ENCODE data around the gene SIK2.
A peak's percentile ranks its signal among the peaks of the same experiment; 100 is the strongest.
"Not testable (repeated sequence)": the region's sequence is repeated elsewhere in the genome, so short reads cannot be mapped to it uniquely, and the experiment has no call there.

SIK2 gene

DNA sequence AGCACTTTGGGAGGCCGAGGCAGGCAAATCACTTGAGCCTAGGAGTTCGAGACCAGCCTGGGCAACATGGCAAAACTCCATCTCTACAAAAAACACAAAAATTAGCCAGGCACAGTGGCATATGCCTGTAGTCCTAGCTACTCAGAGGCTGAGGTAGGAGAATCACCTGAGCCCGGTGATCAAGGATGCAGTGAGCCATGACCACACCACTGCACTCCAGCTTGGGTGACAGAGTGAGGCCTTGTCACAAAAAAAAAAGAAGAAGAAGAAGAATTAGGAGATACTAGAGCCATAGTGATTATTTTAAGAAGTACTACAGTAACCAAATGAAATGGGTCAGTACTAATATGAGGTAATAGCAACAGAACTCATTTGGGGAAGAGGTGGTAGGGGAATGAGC is 56.2 kb downstream of the SIK2 start:
- DNase-seq (ENCODE audit: low read depth) = not testable (repeated sequence)

- no peak for DNase-seq (ENCODE audit: low read depth)
Measured at GRCh38 chr11:111659201-111660115, 57.2 kb downstream of the SIK2 start.

GRCh38 chr11:111660822-111661221 is 58.6 kb downstream of the SIK2 start:
- DNase-seq (ENCODE audit: low read depth) = no peak

DNA sequence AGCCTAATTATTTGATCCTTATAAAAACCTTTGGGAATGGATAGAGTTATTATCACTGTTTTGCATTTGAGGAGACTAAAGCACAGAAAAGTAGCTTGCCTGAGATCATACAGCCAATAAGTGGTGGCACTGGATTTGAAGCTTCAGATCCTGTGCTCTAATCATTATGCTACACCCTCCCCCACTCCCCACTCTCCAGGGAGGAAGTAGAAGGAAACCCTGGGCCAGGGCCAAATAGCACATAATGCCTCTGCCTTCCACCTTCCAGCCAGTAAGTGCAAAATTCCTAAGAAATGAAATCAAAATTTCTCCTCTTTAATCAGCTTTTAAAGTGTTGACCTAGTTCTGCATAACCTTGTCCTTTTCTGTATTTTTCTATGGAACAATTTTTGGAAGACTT is 61.6 kb downstream of the SIK2 start:
- DNase-seq (ENCODE audit: low read depth) = no peak

- no peak for DNase-seq (ENCODE audit: low read depth)
Measured at GRCh38 chr11:111665777-111666176, 63.5 kb downstream of the SIK2 start.

DNA sequence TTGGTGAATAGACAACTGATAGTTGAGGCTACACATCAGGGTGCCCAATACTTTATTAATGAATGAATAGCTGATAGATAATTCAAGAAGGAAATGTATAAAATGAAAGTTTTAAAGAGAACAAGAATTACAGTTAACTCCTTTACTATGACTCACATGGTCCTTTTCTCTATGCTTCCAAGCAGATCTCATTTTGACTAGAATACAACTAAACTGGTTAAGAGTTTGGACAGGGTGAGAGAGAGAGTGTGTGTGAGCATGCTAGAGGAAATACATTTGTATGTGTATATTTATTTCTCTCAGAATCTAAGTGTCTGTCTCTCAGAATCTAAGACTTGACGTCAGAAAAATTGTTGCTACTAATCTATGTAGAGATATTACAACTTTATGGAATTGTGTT is 66.7 kb downstream of the SIK2 start:
- no peak for DNase-seq (ENCODE audit: low read depth)

- no peak for DNase-seq (ENCODE audit: low read depth)
Measured at GRCh38 chr11:111671383-111671782, 69.1 kb downstream of the SIK2 start.

DNA sequence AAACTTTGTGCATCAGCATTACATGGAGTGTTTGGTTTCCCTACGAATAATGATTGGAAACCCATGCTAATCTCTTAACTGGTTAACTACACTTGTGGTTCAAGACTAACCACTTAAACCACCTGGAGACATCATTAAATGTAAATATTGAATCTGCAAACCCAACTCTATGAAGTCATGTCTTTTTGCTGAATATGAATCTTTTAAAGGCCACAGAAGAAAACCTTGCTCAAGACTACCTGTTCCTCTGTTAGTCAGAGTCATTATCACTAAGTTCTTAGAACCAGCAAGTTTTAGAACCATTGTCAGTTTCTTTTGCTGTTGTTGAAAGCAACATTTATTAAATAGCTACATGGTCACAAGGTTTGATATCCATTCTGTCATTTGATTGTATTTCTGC is 70.7 kb downstream of the SIK2 start:
- no peak for DNase-seq (ENCODE audit: low read depth)

GRCh38 chr11:111674941-111675340 is 72.7 kb downstream of the SIK2 start:
- no peak for DNase-seq (ENCODE audit: low read depth)

DNA sequence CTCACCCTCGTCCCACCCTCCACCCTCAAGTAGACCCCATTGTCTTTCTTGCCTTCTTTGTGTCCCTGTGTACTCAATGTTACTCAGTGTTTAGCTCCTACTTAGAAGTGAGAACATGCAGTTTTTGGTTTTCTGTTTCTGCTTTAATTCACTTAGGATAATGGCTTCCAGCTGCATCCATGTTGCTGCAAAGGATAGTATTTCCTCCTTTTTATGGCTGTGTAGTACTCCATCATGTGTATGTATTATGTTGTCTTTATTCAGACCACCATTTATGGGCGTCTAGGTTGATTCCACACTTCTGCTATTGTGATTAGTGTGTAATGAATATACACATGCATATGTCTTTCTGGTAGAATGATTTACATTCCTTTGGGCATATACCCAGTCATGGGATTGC is 73.6 kb downstream of the SIK2 start:
- no peak for DNase-seq (ENCODE audit: low read depth)

- DNase-seq (ENCODE audit: low read depth) = no peak
Measured at GRCh38 chr11:111676878-111677585, 74.8 kb downstream of the SIK2 start.

DNA sequence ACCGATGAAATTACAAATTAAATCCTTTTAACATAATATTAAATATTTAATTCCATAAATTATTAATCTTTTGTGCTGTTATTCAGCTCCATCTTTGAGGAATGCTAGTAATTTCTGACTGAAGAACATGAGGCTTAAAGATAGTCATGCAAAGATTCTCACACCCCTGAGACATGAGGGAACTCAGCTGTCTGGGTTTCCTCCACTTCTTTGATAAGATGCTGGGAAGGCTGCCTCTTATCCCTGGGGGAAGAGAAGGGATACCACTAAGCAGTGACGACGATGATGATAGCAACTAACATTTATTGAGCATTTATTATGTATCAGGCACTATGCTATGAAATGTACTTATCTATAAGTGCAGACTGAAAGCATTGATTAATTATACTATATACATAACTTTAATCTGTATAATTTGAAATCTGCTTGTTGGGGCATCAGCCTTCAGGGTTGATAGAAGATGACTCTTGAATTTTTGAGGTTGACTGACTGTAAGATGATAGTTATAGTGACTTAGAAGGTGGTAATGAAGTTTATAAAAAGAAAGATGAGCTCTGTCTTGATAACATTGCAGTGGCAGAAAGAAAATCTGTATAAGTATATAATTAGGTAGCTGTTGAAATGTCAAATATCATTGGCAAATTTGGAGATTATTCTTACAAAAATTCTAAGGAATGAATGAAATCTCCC is 78.4 kb downstream of the SIK2 start:
- no peak for DNase-seq (ENCODE audit: low read depth)

- no peak for DNase-seq (ENCODE audit: low read depth)
Measured at GRCh38 chr11:111683806-111684205, 81.6 kb downstream of the SIK2 start.

DNA sequence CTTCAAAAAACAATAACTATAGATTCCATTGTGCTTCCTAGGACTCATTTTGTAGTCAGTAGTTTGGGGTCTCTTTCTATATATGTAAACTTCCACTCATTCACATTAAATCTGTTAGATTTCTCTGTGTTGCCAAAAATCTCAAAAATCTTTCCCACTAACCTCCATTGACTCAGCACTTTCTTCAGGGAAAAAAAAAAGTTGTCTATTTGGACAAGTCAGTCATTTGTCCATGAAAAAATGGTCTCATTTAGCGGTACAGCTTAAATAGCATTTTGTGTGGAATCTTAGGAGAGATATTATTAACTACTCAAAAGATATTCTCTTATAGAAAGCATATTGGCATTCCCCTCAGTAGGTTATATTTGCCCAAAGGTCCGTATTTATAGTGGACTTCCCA is 82.0 kb downstream of the SIK2 start:
- DNase-seq (ENCODE audit: low read depth) = no peak

DNA sequence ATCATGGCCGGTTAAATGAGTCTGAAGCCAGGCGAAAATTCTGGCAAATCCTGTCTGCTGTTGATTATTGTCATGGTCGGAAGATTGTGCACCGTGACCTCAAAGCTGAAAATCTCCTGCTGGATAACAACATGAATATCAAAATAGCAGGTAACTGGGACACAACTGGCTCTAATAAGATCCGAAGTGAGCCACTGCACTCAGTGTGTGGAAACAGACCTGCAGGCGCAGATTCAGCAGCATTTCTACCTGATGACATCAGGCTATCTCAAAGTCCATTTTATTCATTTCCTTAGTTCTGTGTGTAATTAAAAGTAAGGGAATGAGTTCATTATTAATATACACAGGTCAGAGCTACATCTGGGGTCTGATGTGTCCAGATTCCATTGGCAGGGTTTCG is 85.8 kb downstream of the SIK2 start:
- no peak for DNase-seq (ENCODE audit: low read depth)

DNA sequence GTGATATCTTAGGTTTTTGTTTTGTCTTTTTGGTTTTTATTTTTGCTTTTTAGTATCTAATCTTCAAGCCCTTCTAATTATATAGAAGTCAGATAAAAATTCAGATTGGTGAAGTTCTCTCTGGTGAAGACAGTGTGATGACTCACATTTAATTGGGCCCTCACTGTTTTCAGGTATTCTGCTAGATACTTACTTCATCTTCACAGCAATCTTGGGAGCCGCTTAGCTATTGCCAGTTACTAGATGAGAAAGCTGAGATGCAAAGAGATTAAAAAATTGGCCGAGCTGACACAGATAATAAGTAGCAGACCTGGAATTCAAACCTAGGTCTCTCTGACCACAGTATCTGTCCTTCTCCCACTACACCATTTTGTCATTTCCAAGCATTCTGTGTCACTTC is 88.9 kb downstream of the SIK2 start:
- DNase-seq (ENCODE audit: low read depth) = no peak

DNA sequence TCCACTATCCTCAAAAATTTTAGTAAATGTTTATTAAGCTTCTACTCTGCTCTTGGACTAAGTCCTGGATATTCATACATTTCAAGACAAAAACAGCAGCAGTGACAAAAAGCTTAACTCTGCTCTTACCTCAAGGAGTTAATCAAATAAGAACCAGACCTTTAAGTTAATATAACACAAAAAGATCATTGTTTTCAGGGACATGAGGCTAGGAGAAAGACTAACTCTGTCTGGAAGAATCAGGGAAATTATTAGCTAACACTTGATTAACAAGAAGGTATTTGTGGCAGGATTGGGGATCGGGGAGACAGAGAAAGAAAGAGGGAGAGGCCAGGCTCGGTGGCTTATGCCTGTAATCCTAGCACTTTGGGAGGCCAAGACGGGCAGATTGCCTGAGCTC is 89.5 kb downstream of the SIK2 start:
- DNase-seq (ENCODE audit: low read depth) = no peak

- no peak for DNase-seq (ENCODE audit: low read depth)
Measured at GRCh38 chr11:111693224-111693937, 91.1 kb downstream of the SIK2 start.

- peak; percentile 31 for DNase-seq (ENCODE audit: low read depth)
Measured at GRCh38 chr11:111694851-111695250, 92.6 kb downstream of the SIK2 start.

- DNase-seq (ENCODE audit: low read depth) = no peak
Measured at GRCh38 chr11:111696556-111696955, 94.3 kb downstream of the SIK2 start.

DNA sequence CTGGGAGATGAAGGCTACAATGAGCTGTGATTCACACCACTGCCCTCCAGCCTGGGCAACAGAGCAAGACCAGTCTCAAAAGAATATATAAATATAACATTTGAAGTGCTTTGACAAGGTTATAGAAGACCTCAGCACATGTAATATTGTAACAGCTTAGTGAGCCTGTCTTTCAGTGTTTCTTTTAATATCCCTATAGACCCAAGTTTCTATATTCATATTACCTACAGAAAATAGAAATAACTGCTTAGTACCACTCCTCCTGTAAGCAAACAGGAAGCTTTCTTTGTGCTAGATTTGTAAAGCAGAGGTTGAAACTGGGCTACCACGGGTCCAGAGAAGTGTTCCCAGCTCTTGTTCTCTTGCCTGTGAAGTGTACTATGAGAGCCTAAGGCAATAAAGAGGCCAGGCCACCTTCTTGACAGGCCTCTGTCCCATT is 95.7 kb downstream of the SIK2 start:
- DNase-seq (ENCODE audit: low read depth) = no peak

Data from HS-27A (cell line).